Left lobe of liver (tissue), 2 donors: ENCODE data around the gene NEURL1. TPM values are rescaled to one million over a fixed set of nuclear protein-coding genes. Genes with fewer than 3 reads are reported as not detected.
"Not testable (repeated sequence)": the region's sequence is repeated elsewhere in the genome, so short reads cannot be mapped to it uniquely, and the experiment has no call there.

Experiments used
- ATAC-seq: fragments of 200-7000 bp; cut with Tn5 transposase; one replicate; pipeline ENCODE4 v1.9.1; 2020; ENCODE audit warnings: mild to moderate bottlenecking, moderate library complexity
- DNase-seq: peaks from one replicate; pipeline ENCODE4 v3.0.0-alpha.2; 2020; ENCODE audit warnings: low spot score
- total RNA-seq: library from RNA; stranded (reverse); gene quantifications from one replicate; pipeline ENCODE4 v1.2.1, GENCODE V29; 2021
- donor health status: DM: no; HTN: no; CAD: no; lungs with moderate emphysema.
- donor health status: DM: no; HTN: yes; CAD: no.

The NEURL1 gene
- total RNA-seq, 1 donor from 2014 or later: 1.7 TPM

DNA sequence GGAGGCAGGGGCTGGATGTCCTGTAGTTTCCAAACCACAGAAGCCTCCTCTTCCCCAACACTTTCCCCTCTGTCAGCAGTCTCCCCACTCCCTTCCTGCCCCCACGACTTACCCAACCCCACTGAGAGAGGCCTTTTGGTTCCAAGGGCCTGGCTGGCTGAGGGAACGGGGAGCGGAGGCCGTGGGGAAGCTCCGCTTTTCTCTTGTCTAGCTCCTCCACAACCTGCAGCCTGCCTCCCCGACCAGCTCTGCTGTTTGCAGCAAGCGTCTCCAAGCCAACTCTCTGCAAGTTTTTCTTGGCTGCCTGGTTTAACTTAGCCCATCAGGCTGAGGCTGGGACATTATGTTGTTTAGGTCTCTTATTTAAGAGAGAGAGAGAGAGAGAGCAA is 126.8 kb downstream of the NEURL1 start:
- no peak for DNase-seq
- ATAC-seq: no peak

- ATAC-seq (no peak), DNase-seq (no peak)
These were observed 127.6 kb downstream of the NEURL1 start for GRCh38 chr10:103620891-103621782.

DNA sequence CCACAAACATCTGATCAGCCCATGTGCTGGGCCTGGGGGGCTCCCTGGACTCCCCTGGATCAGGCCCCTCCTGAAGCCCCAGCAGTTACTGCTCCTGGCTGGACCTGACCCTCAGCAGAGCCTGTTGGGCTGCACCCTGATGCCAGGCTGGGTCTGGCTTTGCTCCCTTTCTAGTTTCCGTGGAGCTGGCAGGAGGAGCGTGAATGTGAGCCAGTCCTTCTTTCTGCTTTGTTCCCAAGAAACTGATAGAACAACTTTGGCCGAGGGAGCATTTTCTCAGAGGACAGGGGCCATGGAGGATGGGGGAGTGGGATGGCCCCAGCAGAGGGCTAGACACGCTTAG is 128.2 kb downstream of the NEURL1 start:
- DNase-seq (no peak), ATAC-seq (no peak)

- ATAC-seq: no peak
These were observed 128.8 kb downstream of the NEURL1 start for GRCh38 chr10:103622286-103622685.

DNA sequence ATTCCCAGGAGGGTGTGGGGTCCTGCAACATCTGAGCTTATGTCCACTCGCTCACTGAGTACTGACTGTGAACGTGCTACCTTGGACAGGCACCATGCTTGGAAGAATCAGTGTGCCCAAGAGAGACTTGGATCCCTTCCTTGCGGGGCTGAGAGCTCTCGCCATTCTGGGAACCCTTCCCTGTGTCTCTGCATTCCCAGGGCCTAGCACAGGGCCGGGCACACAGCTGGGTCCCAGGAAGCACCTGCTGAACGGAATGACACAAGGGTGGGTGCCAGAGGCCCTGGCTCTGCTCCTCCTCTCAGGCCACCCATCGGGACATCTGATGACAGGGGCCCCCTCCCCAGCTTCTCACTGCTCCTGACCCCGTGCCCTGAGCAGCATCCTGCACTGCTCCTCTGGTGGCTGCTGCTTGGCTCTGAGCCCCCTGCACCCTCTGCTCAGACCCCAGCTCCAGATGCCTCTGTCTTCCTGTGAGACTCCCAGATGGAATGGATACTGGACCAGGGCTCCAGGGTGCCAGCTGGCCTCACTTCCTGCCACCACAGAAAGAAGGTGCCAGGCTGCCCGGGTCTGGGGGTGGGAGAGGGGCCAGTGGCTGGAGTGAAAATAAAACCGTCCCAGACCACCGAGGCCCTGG is 129.6 kb downstream of the NEURL1 start:
- no peak for DNase-seq
- no peak for ATAC-seq

More at GRCh38 chr10:103622286-103622685, 128.8 kb downstream of the NEURL1 start:
- no peak for DNase-seq

GRCh38 chr10:103626178-103626577 is 132.7 kb downstream of the NEURL1 start:
- no peak for DNase-seq

DNA sequence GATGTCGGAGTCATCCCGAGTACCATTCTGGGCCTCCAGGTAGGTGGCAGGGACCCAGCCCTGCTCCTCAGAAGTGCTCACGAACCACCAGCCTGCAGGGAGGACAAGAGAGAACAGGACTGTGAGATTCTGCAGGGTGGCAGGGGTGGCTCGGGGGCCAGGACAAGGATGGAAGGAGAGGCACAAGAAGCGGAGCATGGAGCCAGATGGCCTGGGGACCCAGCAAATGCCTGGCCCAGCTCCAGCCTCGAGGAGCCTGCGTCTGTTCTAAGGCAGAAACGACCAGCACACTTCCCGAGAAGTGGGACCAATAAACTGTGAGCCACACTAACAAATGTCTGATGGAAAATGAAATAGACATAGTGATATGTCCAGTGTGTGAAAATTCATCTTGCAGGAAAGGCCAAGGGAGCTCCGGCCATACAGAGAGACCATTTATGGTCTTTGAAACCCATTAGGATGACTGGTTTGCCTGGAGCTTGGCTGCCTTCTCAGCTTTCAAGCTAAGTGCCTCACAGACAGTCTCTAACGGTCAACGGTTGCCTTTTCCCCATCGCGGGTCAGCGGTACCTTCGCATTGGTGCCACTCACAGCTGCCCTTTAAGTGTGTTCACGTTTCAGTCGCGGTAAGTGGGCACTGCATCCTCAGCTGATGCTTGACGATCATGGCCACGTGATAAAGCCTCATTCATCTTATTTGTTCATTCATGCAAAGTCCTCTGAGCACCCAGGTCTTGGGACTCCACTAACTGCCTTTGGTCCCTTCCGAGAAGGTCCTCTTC is 133.8 kb downstream of the NEURL1 start:
- ATAC-seq (no peak), DNase-seq (no peak)

More at GRCh38 chr10:103626178-103626577, 132.7 kb downstream of the NEURL1 start:
- ATAC-seq: no peak

- DNase-seq: no peak
These were observed 134.4 kb downstream of the NEURL1 start for GRCh38 chr10:103627893-103628292.

GRCh38 chr10:103629581-103629980 is 136.1 kb downstream of the NEURL1 start:
- DNase-seq: no peak
- ATAC-seq: no peak

More at GRCh38 chr10:103627893-103628292, 134.4 kb downstream of the NEURL1 start:
- ATAC-seq: no peak

DNA sequence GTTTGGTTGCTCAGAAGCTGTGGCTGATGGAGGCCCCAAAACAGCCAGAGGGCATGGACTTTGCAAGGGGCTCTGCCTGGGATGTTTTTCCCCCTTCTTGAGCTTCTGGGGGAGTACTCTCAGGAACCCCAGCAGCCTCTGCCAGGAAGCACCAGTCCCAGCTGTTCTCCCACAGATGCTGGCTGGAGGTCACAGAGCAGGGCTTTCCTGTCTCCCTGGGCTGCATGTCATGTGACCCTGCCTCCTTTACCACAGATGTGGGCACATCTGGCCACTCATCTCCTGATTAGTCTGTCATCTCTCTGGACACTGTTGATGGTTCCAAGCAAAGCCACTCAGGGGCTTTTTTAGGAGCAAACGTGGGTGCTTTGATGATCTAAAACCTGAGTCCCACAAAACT is 136.7 kb downstream of the NEURL1 start:
- ATAC-seq (no peak), DNase-seq (no peak)

GRCh38 chr10:103632247-103632642 is 138.7 kb downstream of the NEURL1 start:
- ATAC-seq (no peak), DNase-seq (no peak)

GRCh38 chr10:103632871-103633270 is 139.4 kb downstream of the NEURL1 start:
- not testable (repeated sequence) for DNase-seq, ATAC-seq

DNA sequence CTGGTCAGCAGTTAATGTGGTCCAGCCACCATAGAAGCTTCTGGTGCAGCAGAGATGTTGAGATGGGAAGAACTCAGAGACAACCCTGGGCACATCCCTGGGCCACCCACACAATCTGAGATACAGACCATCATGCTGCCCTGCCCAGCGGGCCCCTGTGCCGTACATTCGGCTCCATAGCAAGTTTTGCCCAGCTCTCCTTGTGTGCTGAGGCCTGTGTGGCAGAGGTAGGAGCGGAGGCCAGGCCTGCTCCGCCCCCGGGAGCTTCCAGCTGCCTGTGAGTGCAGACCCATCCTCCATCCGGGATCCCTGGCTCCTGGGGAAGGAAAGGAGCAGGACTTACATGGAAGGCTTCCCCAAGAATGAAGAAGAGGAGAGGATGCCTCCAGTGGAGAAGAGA is 140.3 kb downstream of the NEURL1 start:
- no peak for ATAC-seq
- DNase-seq: no peak

DNA sequence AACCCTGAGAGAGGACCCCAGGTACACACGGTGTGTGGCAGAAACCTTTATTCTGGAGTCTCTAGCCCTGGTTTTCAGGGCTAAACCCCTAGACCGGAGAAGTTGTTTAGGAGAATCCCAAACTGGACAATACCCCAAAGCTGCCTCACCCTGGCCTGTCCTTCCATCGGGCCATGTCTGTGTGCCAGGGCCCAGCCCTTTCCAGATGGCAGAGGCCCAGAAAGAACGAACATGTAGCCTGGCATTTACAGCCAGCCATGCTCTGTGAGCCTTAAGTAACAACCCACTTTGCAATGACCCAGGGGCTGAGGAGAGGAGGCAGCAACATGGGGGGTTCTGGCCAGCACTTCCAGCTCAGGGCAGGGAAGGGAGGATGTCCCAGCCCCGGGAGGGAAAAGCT is 142.1 kb downstream of the NEURL1 start:
- DNase-seq (peak; percentile 60), ATAC-seq (peak; percentile 48)

DNA sequence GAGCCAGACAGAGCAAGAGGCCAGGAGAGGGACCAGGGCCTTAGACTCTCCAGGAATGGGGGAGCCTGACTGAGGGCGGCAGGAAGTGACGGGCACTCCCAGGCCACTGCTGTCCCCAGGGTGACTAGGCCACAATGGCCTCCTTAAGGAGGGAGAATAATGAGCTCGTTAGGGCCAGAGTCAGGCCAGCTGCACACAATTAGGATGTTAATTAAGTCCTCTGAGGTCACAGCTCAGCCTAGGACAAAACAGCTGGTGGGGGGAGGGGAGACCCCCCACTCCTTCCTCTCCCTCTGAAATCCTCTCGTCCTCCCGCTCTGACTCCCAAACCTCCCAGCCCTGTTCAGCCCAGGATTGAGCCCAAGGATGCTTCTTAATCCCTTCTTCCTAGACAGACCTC is 143.0 kb downstream of the NEURL1 start:
- DNase-seq: no peak
- no peak for ATAC-seq

GRCh38 chr10:103637011-103637410 is 143.5 kb downstream of the NEURL1 start:
- no peak for ATAC-seq
- no peak for DNase-seq

GRCh38 chr10:103637927-103638557 is 144.5 kb downstream of the NEURL1 start:
- ATAC-seq (peak; percentile 60), DNase-seq (no peak)

- DNase-seq (no peak), ATAC-seq (no peak)
These were observed 145.4 kb downstream of the NEURL1 start for GRCh38 chr10:103638948-103639347.

DNA sequence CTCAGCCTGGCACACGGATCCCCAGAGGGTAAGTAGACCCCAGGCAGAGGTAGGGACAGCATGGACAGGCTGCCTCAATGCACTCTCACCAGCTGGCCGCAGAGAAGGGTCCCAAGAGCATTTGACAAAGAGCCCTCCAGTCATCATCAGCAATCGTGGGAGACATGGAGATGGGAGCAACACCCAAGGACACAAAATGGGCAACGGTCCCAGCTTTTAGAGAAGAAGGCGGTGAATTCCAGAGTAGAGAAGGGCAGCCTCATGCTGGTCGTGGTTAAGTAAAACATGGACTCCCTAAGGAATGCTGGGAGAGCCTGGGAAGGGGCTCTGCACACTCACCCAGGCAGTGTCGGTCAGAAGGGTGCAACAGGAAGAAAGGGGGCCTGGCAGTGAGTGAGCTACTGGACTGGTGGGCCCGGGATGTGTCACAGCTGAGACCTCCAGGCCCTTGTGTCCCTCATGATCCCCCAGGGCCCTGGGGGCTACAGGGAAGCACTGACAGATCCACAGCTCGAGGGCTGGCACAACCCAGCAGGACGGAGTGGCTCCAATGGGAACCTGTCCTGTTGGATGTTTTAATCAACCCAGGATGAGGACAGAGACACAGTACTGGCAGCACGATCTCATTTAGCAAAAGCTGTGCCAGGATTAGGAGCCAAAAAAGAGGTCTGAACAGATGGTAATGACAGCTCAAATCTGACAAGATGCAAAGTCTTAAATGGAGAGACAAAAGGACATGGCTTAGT is 147.1 kb downstream of the NEURL1 start:
- DNase-seq: no peak
- peak; percentile 24 for ATAC-seq

DNA sequence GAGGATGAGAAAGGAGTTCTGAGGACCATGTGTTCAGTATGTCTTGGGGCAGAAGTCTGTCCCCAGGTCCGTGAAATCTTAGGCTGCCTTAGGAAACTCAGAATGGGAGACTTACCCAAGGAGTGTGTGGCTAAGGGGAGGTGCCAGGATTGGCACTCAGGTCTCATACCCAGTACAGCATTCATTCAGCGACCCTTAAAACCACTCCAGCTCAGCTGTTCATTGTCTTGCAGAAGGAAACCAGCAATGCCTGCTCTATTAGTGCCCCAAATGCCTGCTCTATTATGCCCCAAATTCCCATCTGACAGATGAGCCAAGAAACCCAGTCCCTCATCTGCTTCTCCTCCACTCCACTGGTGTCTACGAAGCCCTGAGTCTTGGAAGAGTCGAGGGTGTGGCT is 147.8 kb downstream of the NEURL1 start:
- ATAC-seq (no peak), DNase-seq (no peak)
